SK-N-MC (cell line): ENCODE measurements around the gene AGAP1.

Source experiments
- EZH2 ChIP-seq: fragments of 200-600 bp; sonication (generic); IDR thresholded peaks from one replicate; pipeline ENCODE4 v1.6.1; 2017; ENCODE audit warnings: antibody characterized with exemption
- POLR2AphosphoS5 ChIP-seq: IDR thresholded peaks from 2 replicates; pipeline ENCODE4 v1.6.1; 2012; ENCODE audit warnings: mild to moderate bottlenecking, low read depth, low read length, borderline replicate concordance

DNA sequence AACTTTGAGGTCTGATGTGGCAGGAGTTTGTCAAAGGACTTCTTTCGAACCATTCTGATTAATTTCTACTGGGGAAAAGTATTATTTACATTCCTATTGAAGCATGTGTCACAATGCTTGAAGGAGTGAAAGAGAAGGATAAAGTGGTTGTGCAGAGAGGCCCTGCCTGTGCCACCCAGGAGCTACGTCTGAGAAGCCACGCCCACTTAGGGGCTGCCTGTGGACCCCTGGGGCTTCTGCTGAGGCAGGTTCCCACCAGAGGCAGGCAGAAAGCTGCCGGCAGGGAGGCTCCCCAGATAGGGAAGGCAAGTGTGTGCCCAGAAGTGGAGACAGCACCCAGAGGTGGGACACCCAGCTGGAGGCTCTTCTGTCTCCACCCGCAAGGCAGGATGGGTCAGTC lies 627.0 kb downstream of the AGAP1 start:
- no peak for TF ChIP-seq EZH2
- TF ChIP-seq POLR2AphosphoS5 = no peak
